ENCODE results near the gene ATG5.

The ATG5 gene

GRCh38 chr6:106315765-106316374, 9.7 kb downstream of the ATG5 start:
- H3K4me3 ChIP-seq: no peak overlapping the region
- H3K27ac ChIP-seq: no peak overlapping the region
- no peaks in the 10 kb centered on the region for H3K9me3 ChIP-seq
- no peak overlapping the region; the same call in 1 of the 2 replicates for H3K4me2 ChIP-seq
- H3K9ac ChIP-seq: no peak overlapping the region
- H4K20me1 ChIP-seq: peaks cover 74% of the 10 kb centered on the region
- H3K36me3 ChIP-seq: peaks cover 41% of the 10 kb centered on the region
- TF ChIP-seq Cebpa-rat (IDR thresholded peaks at IDR 0.05): no peak
- no peaks in the 10 kb centered on the region for H3K27me3 ChIP-seq
- H3K4me1 ChIP-seq: peaks cover 13% of the 10 kb centered on the region

DNA sequence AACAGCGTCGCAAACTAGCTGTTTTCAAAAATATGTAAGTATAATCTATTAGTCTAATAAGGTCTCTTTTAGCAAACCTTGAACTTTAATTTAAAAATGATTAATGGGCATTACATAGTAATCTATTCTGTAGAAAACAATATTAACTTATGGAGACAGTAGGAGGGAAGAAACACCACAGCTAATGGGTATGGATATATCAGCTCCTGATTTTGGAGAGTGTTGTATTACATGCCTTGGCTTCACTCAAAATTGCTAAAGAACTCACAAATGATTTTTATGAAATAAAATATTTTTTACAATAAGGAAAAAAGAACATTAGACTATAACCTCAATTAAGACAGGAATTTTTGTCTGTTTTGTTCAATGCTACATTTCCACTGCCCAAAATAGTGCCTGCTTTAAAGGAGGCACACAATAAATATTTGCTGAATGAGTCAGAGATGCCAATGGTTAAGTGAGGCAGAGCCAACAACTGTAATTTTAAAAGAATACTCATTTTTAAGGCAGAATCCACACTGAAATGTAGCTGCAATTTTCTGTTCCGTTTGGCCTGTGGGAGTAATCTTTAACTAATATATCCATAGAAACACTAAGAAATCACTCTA, 15.7 kb downstream of the ATG5 start:
- Histone ChIP-seq H4K20me1 (peaks cover 36% of the 10 kb centered on the region), H3K4me2 (no peak overlapping the region), H3K9ac (no peak overlapping the region), H3K9me3 (no peaks in the 10 kb centered on the region), H3K36me3 (peaks cover 49% of the 10 kb centered on the region), H3K4me1 (no peaks in the 10 kb centered on the region), H3K4me3 (no peak overlapping the region), H3K27ac (no peak overlapping the region), H3K27me3 (no peaks in the 10 kb centered on the region)
- TF ChIP-seq Cebpa-rat (IDR thresholded peaks at IDR 0.05): no peak

DNA sequence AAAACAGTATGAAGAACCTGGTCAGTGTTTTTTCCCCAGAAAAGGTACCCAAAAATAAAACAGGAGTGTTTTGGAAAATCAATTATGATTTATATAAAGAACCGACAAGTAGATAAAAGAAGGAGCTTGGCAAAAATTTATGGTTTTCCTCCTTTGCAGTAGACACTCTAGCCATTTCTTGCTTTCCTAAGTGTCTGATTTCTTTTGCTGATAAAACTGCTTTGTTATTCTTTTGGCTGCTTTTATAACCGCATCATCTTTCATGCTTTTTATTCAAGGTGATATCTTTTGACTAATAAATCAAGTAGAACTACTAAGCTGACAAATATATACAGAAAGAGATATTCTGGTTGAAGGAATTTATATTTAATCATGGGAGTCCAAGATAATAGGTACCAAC, 16.6 kb downstream of the ATG5 start:
- H3K4me3 ChIP-seq: no peak overlapping the region
- no peak overlapping the region for H3K27ac ChIP-seq
- no peaks in the 10 kb centered on the region for H3K27me3 ChIP-seq
- no peak overlapping the region for H3K4me2 ChIP-seq
- H3K9me3 ChIP-seq: no peaks in the 10 kb centered on the region
- peaks cover 45% of the 10 kb centered on the region for H4K20me1 ChIP-seq
- TF ChIP-seq Cebpa-rat (IDR thresholded peaks at IDR 0.05): no peak
- no peaks in the 10 kb centered on the region for H3K4me1 ChIP-seq
- H3K36me3 ChIP-seq: peaks cover 40% of the 10 kb centered on the region
- no peak overlapping the region for H3K9ac ChIP-seq

- peaks cover 62% of the 10 kb centered on the region for H4K20me1 ChIP-seq
- no peak overlapping the region for H3K4me3 ChIP-seq
- no peaks in the 10 kb centered on the region for H3K9me3 ChIP-seq
- peaks cover 14% of the 10 kb centered on the region for H3K36me3 ChIP-seq
- no peak for TF ChIP-seq Cebpa-rat (IDR thresholded peaks at IDR 0.05)
- H3K4me2 ChIP-seq: no peak overlapping the region
- no peaks in the 10 kb centered on the region for H3K4me1 ChIP-seq
- H3K27me3 ChIP-seq: no peaks in the 10 kb centered on the region
- H3K27ac ChIP-seq: no peak overlapping the region
- no peak overlapping the region for H3K9ac ChIP-seq
Observed at GRCh38 chr6:106305740-106306139, 19.8 kb downstream of the ATG5 start.

DNA sequence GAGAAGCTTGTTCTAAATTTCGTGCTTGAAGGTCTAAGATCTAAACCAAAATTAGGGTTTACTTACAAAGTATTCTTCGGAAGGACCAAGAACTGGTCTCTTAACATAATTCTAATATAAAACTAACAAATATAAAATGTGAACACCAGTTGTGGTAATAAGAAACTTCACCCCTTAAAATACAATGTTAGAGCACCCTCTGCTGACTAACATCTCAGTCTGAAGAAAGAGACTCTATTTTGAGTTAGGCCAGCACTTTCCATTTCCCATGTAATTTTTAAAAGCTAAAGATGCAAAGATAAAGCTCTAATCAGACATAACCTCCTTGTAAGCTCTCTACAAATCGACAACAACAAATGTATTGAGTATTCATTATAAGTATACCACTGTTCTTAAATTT, 24.6 kb downstream of the ATG5 start:
- no peak overlapping the region for H3K27ac ChIP-seq
- no peak overlapping the region for H3K4me2 ChIP-seq
- H3K9ac ChIP-seq: no peak overlapping the region
- H4K20me1 ChIP-seq: peaks cover 63% of the 10 kb centered on the region
- no peak for TF ChIP-seq Cebpa-rat (IDR thresholded peaks at IDR 0.05)
- H3K4me3 ChIP-seq: no peak overlapping the region
- no peaks in the 10 kb centered on the region for H3K4me1 ChIP-seq
- no peaks in the 10 kb centered on the region for H3K9me3 ChIP-seq
- H3K36me3 ChIP-seq: no peaks in the 10 kb centered on the region; the same call in 1 of the 2 replicates
- H3K27me3 ChIP-seq: no peaks in the 10 kb centered on the region

- Histone ChIP-seq H4K20me1 (peaks cover 62% of the 10 kb centered on the region), H3K4me2 (no peak overlapping the region), H3K27me3 (no peaks in the 10 kb centered on the region), H3K9me3 (no peaks in the 10 kb centered on the region), H3K4me1 (no peaks in the 10 kb centered on the region), H3K36me3 (no peaks in the 10 kb centered on the region; the same call in 1 of the 2 replicates), H3K27ac (no peak overlapping the region), H3K9ac (no peak overlapping the region), H3K4me3 (no peak overlapping the region)
- TF ChIP-seq Cebpa-rat (IDR thresholded peaks at IDR 0.05): no peak
Observed at GRCh38 chr6:106300020-106300780, 25.4 kb downstream of the ATG5 start.

GRCh38 chr6:106293116-106293515, 32.4 kb downstream of the ATG5 start:
- no peak for TF ChIP-seq Cebpa-rat (IDR thresholded peaks at IDR 0.05)
- no peak overlapping the region for H3K4me3 ChIP-seq

DNA sequence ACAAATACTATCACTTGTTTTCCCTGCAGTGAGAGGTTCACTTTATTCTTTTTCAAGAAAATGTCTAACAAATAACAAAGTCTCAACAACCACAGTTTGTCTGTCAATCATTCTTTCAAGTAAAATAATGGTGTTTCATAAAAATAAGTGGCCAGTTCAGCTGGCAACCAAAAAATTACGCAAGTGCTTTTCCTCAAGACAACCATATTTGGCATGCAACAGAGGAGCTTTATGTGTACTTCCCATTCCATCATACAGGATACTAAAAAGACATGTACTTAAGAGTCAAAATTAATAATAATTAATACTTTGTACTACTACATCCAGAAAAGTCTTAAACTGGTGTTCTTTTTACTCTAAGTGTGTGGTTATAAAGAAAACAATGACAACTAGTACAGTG, 34.6 kb downstream of the ATG5 start:
- Histone ChIP-seq H3K4me2 (no peak overlapping the region), H3K4me3 (no peak overlapping the region), H3K27ac (no peak overlapping the region), H3K27me3 (no peaks in the 10 kb centered on the region), H3K36me3 (peaks cover 46% of the 10 kb centered on the region), H3K4me1 (no peaks in the 10 kb centered on the region), H3K9me3 (peaks cover 26% of the 10 kb centered on the region), H3K9ac (no peak overlapping the region), H4K20me1 (no peaks in the 10 kb centered on the region; the same call in 1 of the 2 replicates)
- TF ChIP-seq Cebpa-rat (IDR thresholded peaks at IDR 0.05): no peak

More at GRCh38 chr6:106293116-106293515, 32.4 kb downstream of the ATG5 start:
- Histone ChIP-seq H3K9me3 (peaks cover 26% of the 10 kb centered on the region), H3K4me2 (no peak overlapping the region), H3K27ac (no peak overlapping the region), H3K4me1 (no peaks in the 10 kb centered on the region), H4K20me1 (peaks cover 11% of the 10 kb centered on the region; the same call in 1 of the 2 replicates), H3K27me3 (no peaks in the 10 kb centered on the region), H3K9ac (no peak overlapping the region), H3K36me3 (peaks cover 34% of the 10 kb centered on the region)

- H3K9me3 ChIP-seq: peaks cover 26% of the 10 kb centered on the region
- H4K20me1 ChIP-seq: no peaks in the 10 kb centered on the region; the same call in 1 of the 2 replicates
- H3K4me3 ChIP-seq: no peak overlapping the region
- no peak for TF ChIP-seq Cebpa-rat (IDR thresholded peaks at IDR 0.05)
- peaks cover 50% of the 10 kb centered on the region for H3K36me3 ChIP-seq
- no peaks in the 10 kb centered on the region for H3K27me3 ChIP-seq
- no peak overlapping the region for H3K9ac ChIP-seq
- H3K4me1 ChIP-seq: no peaks in the 10 kb centered on the region
- H3K27ac ChIP-seq: no peak overlapping the region
- H3K4me2 ChIP-seq: no peak overlapping the region
Observed at GRCh38 chr6:106290032-106290431, 35.5 kb downstream of the ATG5 start.

DNA sequence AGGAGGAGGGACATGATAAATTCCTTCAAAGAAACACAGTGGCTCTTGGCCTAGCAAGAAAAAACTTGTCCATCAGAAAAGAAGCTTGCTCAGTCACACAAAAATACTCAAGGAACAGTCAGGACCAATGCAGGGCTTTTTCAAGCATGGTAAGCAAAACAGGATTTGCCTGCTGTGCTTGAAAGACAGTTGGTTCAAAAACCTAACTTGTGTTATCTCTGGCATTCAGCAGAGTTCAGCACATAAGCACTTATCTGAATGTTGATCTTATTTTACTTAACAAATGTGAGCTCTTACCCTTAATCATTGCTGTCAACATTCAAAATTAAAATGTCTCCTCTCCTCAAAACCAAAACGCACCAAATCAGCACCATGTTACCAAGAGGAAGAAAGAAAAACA, 38.3 kb downstream of the ATG5 start:
- no peak overlapping the region for H3K4me2 ChIP-seq
- H3K36me3 ChIP-seq: peaks cover 52% of the 10 kb centered on the region
- H3K9me3 ChIP-seq: peaks cover 20% of the 10 kb centered on the region
- no peaks in the 10 kb centered on the region for H3K4me1 ChIP-seq
- no peak overlapping the region for H3K9ac ChIP-seq
- no peaks in the 10 kb centered on the region for H3K27me3 ChIP-seq
- no peak overlapping the region for H3K4me3 ChIP-seq
- peaks cover 16% of the 10 kb centered on the region; the same call in 1 of the 2 replicates for H4K20me1 ChIP-seq
- no peak for TF ChIP-seq Cebpa-rat (IDR thresholded peaks at IDR 0.05)
- no peak overlapping the region for H3K27ac ChIP-seq

Data from BLaER1 (cell line).